Stomach (tissue), 9 donors: Measurements from ENCODE around the gene ERVW-1. TPM values are rescaled to one million over a fixed set of nuclear protein-coding genes. Genes with fewer than 3 reads are reported as not detected.

Experiments
- DNase-seq, 2 donors: peaks; one replicate each; pipeline versions ENCODE4 v3.0.0 to v3.0.0-alpha.2; 2013 to 2019
- H3K27ac ChIP-seq, 5 donors: fragments of 200-600 bp in 4 of 5; sonication (generic) in 4 of 5; one replicate each; pipeline ENCODE4 v1.5.1; 2013 to 2019; ENCODE audit warnings: mild to moderate bottlenecking in 1 of 5, moderate library complexity in 1 of 5
- H3K27me3 ChIP-seq, 3 donors: fragments of 200-600 bp; sonication (generic); one replicate each; pipeline ENCODE4 v1.5.1; 2017 to 2019; ENCODE audit warnings: mixed run types in 1 of 3
- H3K36me3 ChIP-seq, 4 donors: fragments of 200-600 bp; sonication (generic); 1 replicate in 3 of 4; 2 replicates in 1 of 4; pipeline ENCODE4 v1.5.1; 2016 to 2019
- H3K4me1 ChIP-seq, 4 donors: fragments of 200-600 bp; sonication (generic); one replicate each; pipeline ENCODE4 v1.5.1; 2016 to 2019
- H3K4me3 ChIP-seq, 4 donors: fragments of 200-600 bp; sonication (generic) in 3 of 4; one replicate each; pipeline ENCODE4 v1.5.1; 2016 to 2019; ENCODE audit warnings: mild to moderate bottlenecking in 1 of 4
- H3K9me3 ChIP-seq, 4 donors: fragments of 200-600 bp; sonication (generic); one replicate each; pipeline ENCODE4 v1.5.1; 2016 to 2019
- EP300 ChIP-seq: sonication (generic); formaldehyde crosslinking; IDR thresholded peaks from one replicate; pipeline ENCODE4 v1.6.1; 2017; ENCODE audit warnings: antibody characterized with exemption
- POLR2A ChIP-seq, 4 donors: fragments of 450-650 bp; IDR thresholded peaks; one replicate each; pipeline ENCODE4 v1.6.1; 2016; ENCODE audit warnings: antibody characterized with exemption in 4 of 4, control low read depth in 2 of 4, mild to moderate bottlenecking in 1 of 4, moderate library complexity in 1 of 4
- POLR2AphosphoS5 ChIP-seq, 3 donors: sonication (generic); formaldehyde crosslinking; IDR thresholded peaks; one replicate each; pipeline ENCODE4 v1.6.1; 2016; ENCODE audit warnings: antibody characterized with exemption in 3 of 3
- WGBS, 5 donors: extraction: QIAGEN DNeasy Blood & Tissue Kit in 3 of 5; methylation state at CpG; one replicate each; pipeline versions ENCODE4 v1.1.5 to v1.1.7; 2013 to 2018; 5-methylcytosine and 5-hydroxymethylcytosine counted together
- intact Hi-C: fragments of 100-400 bp; cut with DNase I; formaldehyde crosslinking; loops from one replicate; pipeline ENCODE4 v1.15.1; 2023; ENCODE audit warnings: low total_unique reads
- polyA plus RNA-seq, 3 donors: library from polyadenylated mRNA; stranded (reverse); fragments of 200-250 nt; gene quantifications; one replicate each; pipeline ENCODE4 v1.2.3, GENCODE V29; 2013
- total RNA-seq, 5 donors: library from RNA; depleted of rRNA; stranded (reverse); fragments of >200 nt; gene quantifications; one replicate each; pipeline versions ENCODE4 v1.1.0 to v1.2.3, GENCODE V29; 2014 to 2016
- TF ChIP-seq, protein P1 (sequence below), 7 experiments: fragments of 450-650 bp in 4 of 7; fragments of 200-600 bp in 3 of 7; sonication (generic) in 3 of 7; IDR thresholded peaks; one replicate each; pipeline ENCODE4 v1.5.1; 2016 to 2019; ENCODE audit warnings: antibody characterized with exemption in 7 of 7, control low read depth in 2 of 7, mild to moderate bottlenecking in 1 of 7
- donor health status: healthy with polysubstance abuse.
- donor health status: Bipolar disorder and iron deficiency.
- donor health status: healthy.

ERVW-1 gene
- total and polyA plus RNA-seq, 8 donors: 0.18 TPM; not detected in 7

- TF ChIP-seq, protein P1, sequence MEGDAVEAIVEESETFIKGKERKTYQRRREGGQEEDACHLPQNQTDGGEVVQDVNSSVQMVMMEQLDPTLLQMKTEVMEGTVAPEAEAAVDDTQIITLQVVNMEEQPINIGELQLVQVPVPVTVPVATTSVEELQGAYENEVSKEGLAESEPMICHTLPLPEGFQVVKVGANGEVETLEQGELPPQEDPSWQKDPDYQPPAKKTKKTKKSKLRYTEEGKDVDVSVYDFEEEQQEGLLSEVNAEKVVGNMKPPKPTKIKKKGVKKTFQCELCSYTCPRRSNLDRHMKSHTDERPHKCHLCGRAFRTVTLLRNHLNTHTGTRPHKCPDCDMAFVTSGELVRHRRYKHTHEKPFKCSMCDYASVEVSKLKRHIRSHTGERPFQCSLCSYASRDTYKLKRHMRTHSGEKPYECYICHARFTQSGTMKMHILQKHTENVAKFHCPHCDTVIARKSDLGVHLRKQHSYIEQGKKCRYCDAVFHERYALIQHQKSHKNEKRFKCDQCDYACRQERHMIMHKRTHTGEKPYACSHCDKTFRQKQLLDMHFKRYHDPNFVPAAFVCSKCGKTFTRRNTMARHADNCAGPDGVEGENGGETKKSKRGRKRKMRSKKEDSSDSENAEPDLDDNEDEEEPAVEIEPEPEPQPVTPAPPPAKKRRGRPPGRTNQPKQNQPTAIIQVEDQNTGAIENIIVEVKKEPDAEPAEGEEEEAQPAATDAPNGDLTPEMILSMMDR (IDR thresholded peaks at IDR 0.05): no peak
- TF ChIP-seq POLR2A (IDR thresholded peaks at IDR 0.05) (no peak), EP300 (no peak), POLR2AphosphoS5 (IDR thresholded peaks at IDR 0.05) (no peak)
- no peak overlapping the region for H3K4me3 ChIP-seq
- 73 to 84% (median 75%) methylated on average over 4 of the region's 4 CpGs for WGBS, 5 donors
- H3K9me3 ChIP-seq: no peaks in the 10 kb centered on the region
- intact Hi-C loops: no loop called here
- no peak overlapping the region for H3K27ac ChIP-seq
- peaks cover 0 to 5% (median 2%) of the 10 kb centered on the region in 4 donors for H3K4me1 ChIP-seq
- no peaks in the 10 kb centered on the region for H3K27me3 ChIP-seq
- peaks cover 9 to 46% (median 42%) of the 10 kb centered on the region in 4 donors for H3K36me3 ChIP-seq
- no peak for DNase-seq
Observed at GRCh38 chr7:92460510-92460909, 17.2 kb downstream of the ERVW-1 start.

DNA sequence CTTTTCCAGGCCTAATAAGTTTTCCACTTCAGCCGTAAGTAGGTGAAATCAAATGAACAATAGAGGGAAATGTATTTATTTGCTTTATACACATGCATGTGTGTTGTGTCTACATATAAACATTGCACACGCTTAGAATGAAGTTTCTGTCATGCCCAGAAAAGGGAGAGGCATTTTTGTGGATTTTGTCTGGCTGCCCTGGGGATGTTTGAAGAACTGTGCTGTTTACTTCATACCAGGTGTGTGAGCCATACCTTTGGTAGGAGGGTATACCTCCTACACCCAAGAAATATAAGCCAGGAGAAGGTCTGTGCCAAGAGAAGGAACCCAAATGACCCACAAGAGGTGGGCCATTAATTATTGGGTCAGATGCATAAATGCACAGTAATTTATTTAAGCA lies 17.6 kb downstream of the ERVW-1 start:
- 28 to 54% (median 34%) methylated on average over 2 of the region's 2 CpGs for WGBS, 5 donors
- H3K36me3 ChIP-seq: peaks cover 9 to 46% (median 43%) of the 10 kb centered on the region in 4 donors
- DNase-seq: peak in 1 of 2 donors; percentile 20
- no peak overlapping the region for H3K27ac ChIP-seq
- H3K27me3 ChIP-seq: no peaks in the 10 kb centered on the region
- intact Hi-C loops: no loop called here
- H3K4me3 ChIP-seq: no peak overlapping the region
- H3K4me1 ChIP-seq: peaks cover 0 to 5% (median 2%) of the 10 kb centered on the region in 4 donors
- no peaks in the 10 kb centered on the region for H3K9me3 ChIP-seq
- TF ChIP-seq POLR2AphosphoS5 (IDR thresholded peaks at IDR 0.05) (no peak), POLR2A (IDR thresholded peaks at IDR 0.05) (no peak), EP300 (no peak)
- TF ChIP-seq, protein P1 (IDR thresholded peaks at IDR 0.05): no peak

DNA sequence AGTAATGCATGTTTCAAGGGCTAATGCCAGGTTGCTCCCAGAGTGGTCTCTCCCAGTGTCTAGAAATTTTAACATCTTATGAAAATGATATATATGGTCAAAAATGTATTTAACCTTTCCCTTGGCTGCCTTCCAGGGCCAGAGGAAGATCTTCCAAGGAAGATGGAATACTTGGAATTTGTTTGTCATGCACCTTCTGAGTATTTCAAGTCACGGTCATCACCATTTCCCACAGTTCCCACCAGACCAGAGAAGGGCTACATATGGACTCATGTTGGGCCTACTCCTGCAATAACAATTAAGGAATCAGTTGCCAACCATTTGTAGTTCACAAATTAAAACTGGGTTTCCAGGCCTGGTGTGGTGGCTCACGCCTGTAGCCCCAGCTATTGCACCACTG lies 21.5 kb downstream of the ERVW-1 start:
- H3K4me1 ChIP-seq: peaks cover 0 to 7% (median 2%) of the 10 kb centered on the region in 4 donors
- DNase-seq: no peak
- H3K9me3 ChIP-seq: no peaks in the 10 kb centered on the region
- no peak overlapping the region for H3K4me3 ChIP-seq
- peaks cover 33 to 77% (median 70%) of the 10 kb centered on the region in 4 donors for H3K36me3 ChIP-seq
- H3K27me3 ChIP-seq: no peaks in the 10 kb centered on the region
- whole genome bisulfite sequencing, 5 donors: 89 to 98% (median 96%) methylated on average over 2 of the region's 2 CpGs
- no peak overlapping the region for H3K27ac ChIP-seq
- intact Hi-C loops: no loop called here
- TF ChIP-seq, protein P1 (IDR thresholded peaks at IDR 0.05): no peak
- no peak for TF ChIP-seq POLR2AphosphoS5 (IDR thresholded peaks at IDR 0.05)
- TF ChIP-seq EP300: no peak
- no peak for TF ChIP-seq POLR2A (IDR thresholded peaks at IDR 0.05)

- Histone ChIP-seq H3K4me3 (no peak overlapping the region), H3K4me1 (peaks cover 0 to 38% (median 20%) of the 10 kb centered on the region in 4 donors), H3K36me3 (peaks cover 36 to 73% (median 71%) of the 10 kb centered on the region in 4 donors), H3K9me3 (no peaks in the 10 kb centered on the region), H3K27ac (no peak overlapping the region), H3K27me3 (no peaks in the 10 kb centered on the region)
- intact Hi-C loops: no loop called here
- WGBS, 5 donors: 92 to 100% (median 93%) methylated on average over 2 of the region's 2 CpGs
- DNase-seq: no peak
- TF ChIP-seq, protein P1 (IDR thresholded peaks at IDR 0.05): no peak
- TF ChIP-seq POLR2A (IDR thresholded peaks at IDR 0.05) (no peak), EP300 (no peak), POLR2AphosphoS5 (IDR thresholded peaks at IDR 0.05) (no peak)
Observed at GRCh38 chr7:92451645-92452044, 26.1 kb downstream of the ERVW-1 start.
